GM21723 (cell line): ENCODE results near the gene ZNF423.
"Not testable (repeated sequence)": the region's sequence is repeated elsewhere in the genome, so short reads cannot be mapped to it uniquely, and the experiment has no call there.

Experiments used
- ATAC-seq: cut with Tn5 transposase; IDR thresholded peaks from one replicate; pipeline ENCODE4 v1.9.1; 2021; ENCODE audit warnings: mild to moderate bottlenecking, moderate library complexity; ENCODE audit not compliant: unreplicated experiment

ZNF423 gene

GRCh38 chr16:49855822-49856671, at the start of gene ZNF423:
Gene ZNF423, minus strand, starts transcription at chr16:49856112. Its CDS starts 338 bp downstream, at chr16:49855774.
- ATAC-seq: peak; percentile 18

GRCh38 chr16:49904348-49905062, 48.6 kb upstream of the ZNF423 start:
- ATAC-seq: no peak

- ATAC-seq: no peak
Observed at GRCh38 chr16:49902908-49903307, 47.0 kb upstream of the ZNF423 start.

- ATAC-seq: no peak
Observed at GRCh38 chr16:49901711-49902110, 45.8 kb upstream of the ZNF423 start.

- ATAC-seq: no peak
Observed at GRCh38 chr16:49900875-49901274, 45.0 kb upstream of the ZNF423 start.

- no peak for ATAC-seq
Observed at GRCh38 chr16:49899991-49900695, 44.2 kb upstream of the ZNF423 start.

GRCh38 chr16:49896447-49896964, 40.6 kb upstream of the ZNF423 start:
- no peak for ATAC-seq

- ATAC-seq: no peak
Observed at GRCh38 chr16:49890876-49891275, 35.0 kb upstream of the ZNF423 start.

- ATAC-seq: no peak
Observed at GRCh38 chr16:49889725-49890397, 33.9 kb upstream of the ZNF423 start.

GRCh38 chr16:49886554-49887094, 30.7 kb upstream of the ZNF423 start:
- ATAC-seq: no peak

GRCh38 chr16:49884033-49885015, 28.4 kb upstream of the ZNF423 start:
- no peak for ATAC-seq

- ATAC-seq: no peak
Observed at GRCh38 chr16:49883076-49884014, 27.4 kb upstream of the ZNF423 start.

GRCh38 chr16:49881890-49882289, 26.0 kb upstream of the ZNF423 start:
- ATAC-seq: no peak

- not testable (repeated sequence) for ATAC-seq
Observed at GRCh38 chr16:49878540-49878939, 22.6 kb upstream of the ZNF423 start.

GRCh38 chr16:49876716-49877129, 20.8 kb upstream of the ZNF423 start:
- no peak for ATAC-seq

GRCh38 chr16:49875806-49876715, 20.1 kb upstream of the ZNF423 start:
- ATAC-seq: no peak

GRCh38 chr16:49874613-49875237, 18.8 kb upstream of the ZNF423 start:
- no peak for ATAC-seq
